C4-2B (cell line): Measurements from ENCODE around the gene SPATS1.

Experiments used
- ZFX ChIP-seq: fragments of 450-650 bp; IDR thresholded peaks from 2 replicates; pipeline ENCODE4 v1.6.1; 2017
- TF ChIP-seq, protein P1 (sequence below): fragments of 450-650 bp; conservative IDR thresholded peaks from 2 replicates; pipeline ENCODE4 v1.5.1; 2017; ENCODE audit warnings: mild to moderate bottlenecking

DNA sequence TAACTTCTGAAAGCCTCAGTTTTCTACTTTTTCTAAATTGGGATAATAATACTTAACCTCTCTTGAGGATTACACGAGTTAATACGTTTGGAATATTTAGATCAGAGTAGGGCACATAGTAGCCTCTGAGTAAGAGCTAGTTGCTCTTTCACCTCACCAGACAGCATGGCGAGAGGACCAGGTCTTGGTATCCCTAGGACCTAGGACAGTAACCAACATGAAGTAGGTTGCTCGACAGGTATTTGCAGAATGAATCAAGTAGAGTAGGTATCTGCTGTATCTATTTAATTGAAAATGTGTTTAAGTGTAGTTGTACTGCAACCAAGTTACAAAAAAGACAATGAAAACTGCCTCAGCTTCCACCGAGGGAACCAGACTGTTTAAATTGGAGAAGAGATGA lies 46.4 kb downstream of the SPATS1 start:
- TF ChIP-seq, protein P1, sequence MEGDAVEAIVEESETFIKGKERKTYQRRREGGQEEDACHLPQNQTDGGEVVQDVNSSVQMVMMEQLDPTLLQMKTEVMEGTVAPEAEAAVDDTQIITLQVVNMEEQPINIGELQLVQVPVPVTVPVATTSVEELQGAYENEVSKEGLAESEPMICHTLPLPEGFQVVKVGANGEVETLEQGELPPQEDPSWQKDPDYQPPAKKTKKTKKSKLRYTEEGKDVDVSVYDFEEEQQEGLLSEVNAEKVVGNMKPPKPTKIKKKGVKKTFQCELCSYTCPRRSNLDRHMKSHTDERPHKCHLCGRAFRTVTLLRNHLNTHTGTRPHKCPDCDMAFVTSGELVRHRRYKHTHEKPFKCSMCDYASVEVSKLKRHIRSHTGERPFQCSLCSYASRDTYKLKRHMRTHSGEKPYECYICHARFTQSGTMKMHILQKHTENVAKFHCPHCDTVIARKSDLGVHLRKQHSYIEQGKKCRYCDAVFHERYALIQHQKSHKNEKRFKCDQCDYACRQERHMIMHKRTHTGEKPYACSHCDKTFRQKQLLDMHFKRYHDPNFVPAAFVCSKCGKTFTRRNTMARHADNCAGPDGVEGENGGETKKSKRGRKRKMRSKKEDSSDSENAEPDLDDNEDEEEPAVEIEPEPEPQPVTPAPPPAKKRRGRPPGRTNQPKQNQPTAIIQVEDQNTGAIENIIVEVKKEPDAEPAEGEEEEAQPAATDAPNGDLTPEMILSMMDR = no peak
- no peak for TF ChIP-seq ZFX
